Measurements from ENCODE around the gene CLEC4F. TPM values are rescaled to one million over a fixed set of nuclear protein-coding genes. Genes with fewer than 3 reads are reported as not detected.

The CLEC4F gene
- total and polyA plus RNA-seq, 2 experiments from 2014 or later = not detected

DNA sequence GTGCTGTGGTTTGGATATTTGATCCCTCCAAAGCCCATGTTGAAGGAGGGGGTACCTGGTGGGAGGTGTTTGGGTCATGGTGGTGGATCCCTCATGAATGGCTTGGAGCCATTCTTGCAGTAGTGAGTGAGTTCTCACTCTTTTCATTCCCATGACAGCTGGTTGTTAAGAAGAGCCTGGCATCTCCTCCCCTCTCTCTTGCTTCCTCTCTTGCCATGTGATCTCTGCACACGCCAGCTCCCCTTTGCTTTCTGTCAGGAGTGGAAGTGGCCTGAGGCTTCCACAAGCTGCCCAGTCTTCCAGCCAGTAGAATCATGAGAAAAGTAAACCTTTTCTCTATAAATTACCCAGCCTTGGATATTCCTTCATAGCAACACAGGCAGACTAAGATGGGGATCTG is 61.0 kb downstream of the CLEC4F start (continued):
- TF ChIP-seq ZNF331 (CRISPR knock-in tag; IDR thresholded peaks at IDR 0.05; ENCODE audit: low read depth) (no peak), EZH2 (IDR thresholded peaks at IDR 0.05; ENCODE audit: low read depth, unreplicated experiment) (no peak), CREB1 (CRISPR knock-in tag; IDR thresholded peaks at IDR 0.05; ENCODE audit: low read depth) (no peak), EZH2phosphoT487 (IDR thresholded peaks at IDR 0.05; ENCODE audit: unreplicated experiment) (no peak), STAT1 (IDR thresholded peaks at IDR 0.05; ENCODE audit: unreplicated experiment) (no peak), ZNF114 (CRISPR knock-in tag; IDR thresholded peaks at IDR 0.05) (no peak)

Small RNA genes within 50 kb of the gene (small RNA-seq; reads per million reads assigned to genes)
- gene HMGN2P21 (ENCODE audit: low replicate concordance) = not detected

Other genes starting within 250 kb of the CLEC4F start
- gene ADD2, start 52.4 kb downstream of the CLEC4F start, total RNA-seq (2014; rRNA removed; shearing (Covaris generic)) = 138 and 223 TPM in 2 replicates
- gene ADD2, start 52.4 kb downstream of the CLEC4F start, polyA plus RNA-seq (2016; fragmentation: Nextera tagmentation; extraction: Ambion mirVana) = 34.6 and 40.2 TPM in 2 replicates
- not detected in 2 replicates for gene FIGLA, start 30.0 kb downstream of the CLEC4F start, total RNA-seq (2014; rRNA removed; shearing (Covaris generic))
- gene FIGLA, start 30.0 kb downstream of the CLEC4F start, polyA plus RNA-seq (2016; fragmentation: Nextera tagmentation; extraction: Ambion mirVana) = not detected in 2 replicates
- not detected in 2 replicates for gene CD207, start 15.2 kb upstream of the CLEC4F start, total RNA-seq (2014; rRNA removed; shearing (Covaris generic))
- gene CD207, start 15.2 kb upstream of the CLEC4F start, polyA plus RNA-seq (2016; fragmentation: Nextera tagmentation; extraction: Ambion mirVana) = not detected in 2 replicates
- 0.31 TPM in 1 of 2 replicates, not detected in the other for gene VAX2, start 80.0 kb upstream of the CLEC4F start, total RNA-seq (2014; rRNA removed; shearing (Covaris generic))
- gene VAX2, start 80.0 kb upstream of the CLEC4F start, polyA plus RNA-seq (2016; fragmentation: Nextera tagmentation; extraction: Ambion mirVana) = not detected in 2 replicates
- gene ATP6V1B1, start 115.3 kb upstream of the CLEC4F start, total RNA-seq (2014; rRNA removed; shearing (Covaris generic)) = not detected in 2 replicates
- not detected in 2 replicates for gene ATP6V1B1, start 115.3 kb upstream of the CLEC4F start, polyA plus RNA-seq (2016; fragmentation: Nextera tagmentation; extraction: Ambion mirVana)
- 0.73 and 1.3 TPM in 2 replicates for gene ANKRD53, start 158.0 kb upstream of the CLEC4F start, total RNA-seq (2014; rRNA removed; shearing (Covaris generic))
- 0.32 and 0.59 TPM in 2 replicates for gene ANKRD53, start 158.0 kb upstream of the CLEC4F start, polyA plus RNA-seq (2016; fragmentation: Nextera tagmentation; extraction: Ambion mirVana)
- 17.5 and 22.8 TPM in 2 replicates for gene TEX261, start 174.3 kb upstream of the CLEC4F start, total RNA-seq (2014; rRNA removed; shearing (Covaris generic))
- gene TEX261, start 174.3 kb upstream of the CLEC4F start, polyA plus RNA-seq (2016; fragmentation: Nextera tagmentation; extraction: Ambion mirVana) = 5.7 and 6.0 TPM in 2 replicates
- gene NAGK, start 248.0 kb upstream of the CLEC4F start, total RNA-seq (2014; rRNA removed; shearing (Covaris generic)) = 24.3 and 55.6 TPM in 2 replicates
- 47.0 and 48.0 TPM in 2 replicates for gene NAGK, start 248.0 kb upstream of the CLEC4F start, polyA plus RNA-seq (2016; fragmentation: Nextera tagmentation; extraction: Ambion mirVana)